ENCODE results near the gene SPAG8. TPM values are rescaled to one million over a fixed set of nuclear protein-coding genes. Genes with fewer than 3 reads are reported as not detected.

Gene SPAG8
- total RNA-seq, 2 experiments from 2014 or later: 0.81 to 1.3 TPM

DNA sequence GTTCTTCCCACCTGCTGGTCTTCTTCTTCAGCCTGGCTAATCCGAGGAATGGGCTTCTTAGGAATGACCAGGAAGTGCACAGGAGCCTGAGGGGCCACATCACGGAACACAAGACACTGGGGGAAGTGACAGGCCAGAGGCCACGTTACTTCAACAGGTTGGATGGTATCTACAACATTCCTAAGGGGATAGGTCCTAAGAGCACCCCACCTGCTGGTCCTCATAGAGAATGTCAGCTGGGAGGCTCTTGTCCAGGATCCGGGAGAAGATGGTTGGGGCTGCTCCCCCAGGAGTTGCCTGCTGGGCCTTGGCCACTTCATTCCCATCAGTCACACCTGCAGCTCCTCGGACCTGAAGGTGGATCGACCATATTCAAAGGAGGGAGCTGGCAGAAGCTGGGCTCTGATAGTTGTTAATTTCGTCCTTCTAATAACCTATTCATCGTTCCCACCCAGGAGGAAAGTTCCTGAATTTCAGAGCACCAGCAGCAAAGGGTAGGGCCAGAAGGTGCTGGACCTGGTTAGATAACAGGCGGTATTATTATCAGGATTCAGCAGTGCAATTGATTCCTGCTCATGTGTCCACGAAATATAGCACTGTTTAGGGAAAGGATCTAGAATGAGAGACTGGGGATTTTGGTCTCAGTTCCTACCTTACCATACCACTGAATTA lies 1.5 kb upstream of the SPAG8 start:
- H3K4me1 Mint-ChIP-seq (ENCODE audit: low read depth): peaks cover 43% of the 10 kb centered on the region
- no peak overlapping the region for H3K4me3 ChIP-seq (ENCODE audit: low read length)
- intact Hi-C loops (cut with DNase I, micrococcal nuclease): loop anchor here (2.0 to 10.0 kb wide), 9 partner anchors 66 to 821 kb away; partner anchors contain the start of genes CREB3 (in 2 of the 2), TLN1 (in 2 of the 2), ATOSB (in 1 of the 2) and GBA2 (in 1 of the 2)
- H3K27me3 Mint-ChIP-seq: no peaks in the 10 kb centered on the region
- no peaks in the 10 kb centered on the region for H3K27me3 ChIP-seq (ENCODE audit: control insufficient read depth in 1 of 2, insufficient read depth in 2 of 2, low read length in 2 of 2)
- H3K4me1 ChIP-seq (ENCODE audit: insufficient read depth, low read length): peaks cover 42% of the 10 kb centered on the region
- H3K36me3 Mint-ChIP-seq (ENCODE audit: low read depth): peaks cover 24% of the 10 kb centered on the region
- TF ChIP-seq, protein P1, sequence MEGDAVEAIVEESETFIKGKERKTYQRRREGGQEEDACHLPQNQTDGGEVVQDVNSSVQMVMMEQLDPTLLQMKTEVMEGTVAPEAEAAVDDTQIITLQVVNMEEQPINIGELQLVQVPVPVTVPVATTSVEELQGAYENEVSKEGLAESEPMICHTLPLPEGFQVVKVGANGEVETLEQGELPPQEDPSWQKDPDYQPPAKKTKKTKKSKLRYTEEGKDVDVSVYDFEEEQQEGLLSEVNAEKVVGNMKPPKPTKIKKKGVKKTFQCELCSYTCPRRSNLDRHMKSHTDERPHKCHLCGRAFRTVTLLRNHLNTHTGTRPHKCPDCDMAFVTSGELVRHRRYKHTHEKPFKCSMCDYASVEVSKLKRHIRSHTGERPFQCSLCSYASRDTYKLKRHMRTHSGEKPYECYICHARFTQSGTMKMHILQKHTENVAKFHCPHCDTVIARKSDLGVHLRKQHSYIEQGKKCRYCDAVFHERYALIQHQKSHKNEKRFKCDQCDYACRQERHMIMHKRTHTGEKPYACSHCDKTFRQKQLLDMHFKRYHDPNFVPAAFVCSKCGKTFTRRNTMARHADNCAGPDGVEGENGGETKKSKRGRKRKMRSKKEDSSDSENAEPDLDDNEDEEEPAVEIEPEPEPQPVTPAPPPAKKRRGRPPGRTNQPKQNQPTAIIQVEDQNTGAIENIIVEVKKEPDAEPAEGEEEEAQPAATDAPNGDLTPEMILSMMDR (IDR thresholded peaks at IDR 0.05): no peak
- peaks cover 11% of the 10 kb centered on the region for H3K36me3 ChIP-seq (ENCODE audit: insufficient read depth, low read length)
- H3K4me3 Mint-ChIP-seq: peak overlapping the region; percentile 91
- H3K27ac ChIP-seq (ENCODE audit: low read depth in 1 of 2, low read length in 2 of 2): no peak overlapping the region
- ChIA-PET POLR2A (interaction anchor here (1.2 to 2.2 kb wide), 3 partner anchors 8 to 13 kb away, joined by 4 to 10 read pairs (median 5); no protein-coding TSS in a partner anchor), CTCF (interaction anchor here (1.8 to 2.4 kb wide), 2 partner anchors 12 to 23 kb away, joined by 7 to 10 read pairs; no protein-coding TSS in a partner anchor)
- ATAC-seq (ENCODE audit: poor library complexity) (no peak), DNase-seq (peak in 1 of 14 experiments; percentile 27)
- peak overlapping the region; percentile 91 for H3K27ac Mint-ChIP-seq
- H3K9me3 ChIP-seq (ENCODE audit: control insufficient read depth in 1 of 2, insufficient read depth in 1 of 2, low read length in 2 of 2): no peaks in the 10 kb centered on the region
- no peaks in the 10 kb centered on the region for H3K9me3 Mint-ChIP-seq

DNA sequence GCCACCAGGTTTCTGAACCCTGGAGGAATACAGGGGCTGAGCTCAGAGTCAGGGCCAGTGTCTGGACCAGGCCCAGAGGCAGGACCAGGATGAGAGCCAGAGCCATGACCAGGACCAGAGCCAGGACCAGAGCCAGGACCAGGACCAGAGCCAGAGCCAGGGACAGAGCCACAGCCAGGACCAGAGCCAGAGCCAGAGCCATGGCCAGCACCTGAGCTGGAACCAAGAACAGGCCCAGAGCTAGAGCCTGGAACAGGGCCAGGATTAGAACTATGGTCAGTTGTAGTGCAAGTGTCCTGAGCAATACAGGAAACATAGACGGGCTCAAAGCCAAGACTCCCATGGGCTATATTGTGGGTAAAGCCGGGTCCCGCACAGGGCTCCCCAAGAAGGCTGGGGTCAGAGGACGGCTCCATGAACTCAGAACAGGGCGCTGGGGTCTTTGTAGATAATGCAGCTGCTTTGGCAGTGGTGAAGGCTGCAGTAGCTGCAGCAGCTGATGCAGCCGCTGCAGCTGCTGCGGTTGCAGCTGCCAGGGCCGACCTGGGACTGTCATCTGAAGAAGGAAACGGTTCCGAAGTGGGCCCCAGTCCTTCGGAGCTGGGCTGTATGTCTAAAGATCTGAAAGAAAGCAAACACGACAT lies 559 bp downstream of the SPAG8 start:
- ChIA-PET CTCF (interaction anchor here (0.9 to 2.4 kb wide), 11 partner anchors 15 to 208 kb away, joined by 3 to 10 read pairs (median 4); partner anchors contain the start of genes CCDC107, CREB3, RMRP and TLN1), POLR2A (interaction anchor here (0.9 to 3.4 kb wide), 12 partner anchors 14 to 208 kb away, joined by 3 to 14 read pairs (median 4); partner anchors contain the start of genes CCDC107, CREB3, FAM221B and GBA2)
- TF ChIP-seq, protein P1 (IDR thresholded peaks at IDR 0.05): no peak
- Histone ChIP-seq H3K27me3 (ENCODE audit: control insufficient read depth in 1 of 2, insufficient read depth in 2 of 2, low read length in 2 of 2) (no peaks in the 10 kb centered on the region), H3K9me3 (ENCODE audit: control insufficient read depth in 1 of 2, insufficient read depth in 1 of 2, low read length in 2 of 2) (no peaks in the 10 kb centered on the region), H3K27ac (ENCODE audit: low read depth in 1 of 2, low read length in 2 of 2) (peak overlapping the region; percentile 69 to 77), H3K4me3 (ENCODE audit: low read length) (peak overlapping the region; percentile 62), H3K36me3 (ENCODE audit: insufficient read depth, low read length) (peaks cover 21% of the 10 kb centered on the region), H3K4me1 (ENCODE audit: insufficient read depth, low read length) (peaks cover 42% of the 10 kb centered on the region)
- peaks cover 43% of the 10 kb centered on the region for H3K36me3 Mint-ChIP-seq (ENCODE audit: low read depth)
- H3K4me3 Mint-ChIP-seq: peak overlapping the region; percentile 91
- intact Hi-C loops (cut with DNase I, micrococcal nuclease): loop anchor here (1.0 to 10.0 kb wide), 8 partner anchors 18 to 819 kb away; partner anchors contain the start of genes ATOSB (in 1 of the 2), CREB3 (in 1 of the 2), GBA2 (in 1 of the 2) and RGP1 (in 1 of the 2)
- no peak for ATAC-seq (ENCODE audit: poor library complexity)
- DNase-seq: no peak
- H3K4me1 Mint-ChIP-seq (ENCODE audit: low read depth): peaks cover 43% of the 10 kb centered on the region
- H3K27me3 Mint-ChIP-seq: no peaks in the 10 kb centered on the region
- no peaks in the 10 kb centered on the region for H3K9me3 Mint-ChIP-seq
- peak overlapping the region; percentile 91 for H3K27ac Mint-ChIP-seq

DNA sequence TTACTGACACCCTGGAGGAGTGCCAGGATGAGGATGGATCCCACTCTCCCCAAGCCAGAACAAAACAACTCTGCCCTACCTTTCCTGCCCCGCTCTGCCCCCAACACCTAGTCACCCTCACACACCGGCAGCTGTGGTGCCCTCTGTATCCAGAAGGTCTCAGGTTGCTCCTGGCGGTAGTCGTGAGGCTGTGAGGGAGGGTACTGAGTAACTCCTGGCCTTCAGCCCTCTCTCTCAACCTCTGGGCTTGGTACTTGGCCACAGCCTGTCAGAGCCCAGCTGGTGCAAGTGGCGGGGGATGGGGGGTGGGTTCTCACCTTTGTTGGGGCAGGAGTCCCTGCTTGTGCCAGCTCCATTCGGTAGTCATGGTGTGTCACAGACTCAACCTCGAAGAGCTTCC lies 1.9 kb downstream of the SPAG8 start:
- no peak for DNase-seq
- ChIA-PET POLR2A (interaction anchor here (3.4 kb wide), 1 partner anchor 19 kb away, joined by 14 read pairs; the partner anchor contains the start of genes FAM221B and TMEM8B), CTCF (interaction anchor here (1.4 kb wide), 1 partner anchor 72 kb away, joined by 3 read pairs; no protein-coding TSS in a partner anchor)
- H3K27me3 Mint-ChIP-seq: no peaks in the 10 kb centered on the region
- peaks cover 48% of the 10 kb centered on the region for H3K36me3 Mint-ChIP-seq (ENCODE audit: low read depth)
- no peak overlapping the region for H3K4me3 ChIP-seq (ENCODE audit: low read length)
- intact Hi-C loops (cut with DNase I, micrococcal nuclease): loop anchor here (5.0 to 10.0 kb wide), 6 partner anchors 63 to 818 kb away; partner anchors contain the start of genes ATOSB (in 1 of the 2), CREB3 (in 1 of the 2), GBA2 (in 1 of the 2) and RGP1 (in 1 of the 2)
- TF ChIP-seq, protein P1 (IDR thresholded peaks at IDR 0.05): no peak
- H3K4me1 Mint-ChIP-seq (ENCODE audit: low read depth): peaks cover 37% of the 10 kb centered on the region
- peaks cover 40% of the 10 kb centered on the region for H3K4me1 ChIP-seq (ENCODE audit: insufficient read depth, low read length)
- ATAC-seq (ENCODE audit: poor library complexity): no peak
- H3K27ac ChIP-seq (ENCODE audit: low read depth in 1 of 2, low read length in 2 of 2): no peak overlapping the region
- H3K27ac Mint-ChIP-seq: no peak overlapping the region
- no peaks in the 10 kb centered on the region for H3K9me3 ChIP-seq (ENCODE audit: control insufficient read depth in 1 of 2, insufficient read depth in 1 of 2, low read length in 2 of 2)
- peaks cover 35% of the 10 kb centered on the region for H3K36me3 ChIP-seq (ENCODE audit: insufficient read depth, low read length)
- H3K4me3 Mint-ChIP-seq: no peak overlapping the region
- no peaks in the 10 kb centered on the region for H3K27me3 ChIP-seq (ENCODE audit: control insufficient read depth in 1 of 2, insufficient read depth in 2 of 2, low read length in 2 of 2)
- no peaks in the 10 kb centered on the region for H3K9me3 Mint-ChIP-seq
